MM.1S (cell line): ENCODE results near the gene LBR.

ENCODE experiments used
- DNase-seq: peaks from one replicate; pipeline ENCODE4 v3.0.0-alpha.2; 2015
- H2AFZ ChIP-seq: fragments of 300-600 bp; sonication (generic); 2 replicates; pipeline ENCODE4 v1.6.0; 2016; ENCODE audit warnings: antibody characterized with exemption, low read length
- H3F3A ChIP-seq: fragments of 300-600 bp; sonication (generic); 2 replicates; pipeline ENCODE4 v1.6.1; 2016; ENCODE audit warnings: mild to moderate bottlenecking, antibody characterized with exemption, low read length, moderate library complexity, mixed read lengths; ENCODE audit not compliant: insufficient read depth
- H3K27ac ChIP-seq: fragments of 300-600 bp; sonication (generic); 2 replicates; pipeline ENCODE4 v1.5.1; 2016; ENCODE audit warnings: mild to moderate bottlenecking, low read length
- H3K27me3 ChIP-seq: fragments of 300-600 bp; sonication (generic); replicated peaks from 2 replicates; pipeline ENCODE4 v1.6.0; 2016; ENCODE audit warnings: low read length; ENCODE audit not compliant: insufficient read depth
- H3K36me3 ChIP-seq: fragments of 300-600 bp; sonication (generic); replicated peaks from 2 replicates; pipeline ENCODE4 v1.6.1; 2016; ENCODE audit warnings: mild to moderate bottlenecking, low read length, mixed read lengths; ENCODE audit not compliant: insufficient read depth
- H3K4me1 ChIP-seq: fragments of 300-600 bp; sonication (generic); 2 replicates; pipeline ENCODE4 v1.6.1; 2016; ENCODE audit warnings: low read length, mixed read lengths
- H3K4me2 ChIP-seq: fragments of 300-600 bp; sonication (generic); 2 replicates; pipeline ENCODE4 v1.6.0; 2016; ENCODE audit warnings: low read depth, low read length
- H3K4me3 ChIP-seq: fragments of 300-600 bp; sonication (generic); 2 replicates; pipeline ENCODE4 v1.5.1; 2016; ENCODE audit warnings: low read length, mixed read lengths
- H3K79me2 ChIP-seq: fragments of 300-600 bp; sonication (generic); 2 replicates; pipeline ENCODE4 v1.6.1; 2016; ENCODE audit warnings: mixed run types, low read length, mixed read lengths
- H3K9ac ChIP-seq: fragments of 300-600 bp; sonication (generic); 2 replicates; pipeline ENCODE4 v1.6.1; 2016; ENCODE audit warnings: low read length, mixed read lengths
- H3K9me2 ChIP-seq: fragments of 300-600 bp; sonication (generic); replicated peaks from 2 replicates; pipeline ENCODE4 v1.6.1; 2016; ENCODE audit warnings: mild to moderate bottlenecking, low read length, mixed read lengths; ENCODE audit not compliant: insufficient read depth
- H3K9me3 ChIP-seq: fragments of 300-600 bp; sonication (generic); replicated peaks from 2 replicates; pipeline ENCODE4 v1.6.1; 2016; ENCODE audit warnings: mild to moderate bottlenecking, low read length, mixed read lengths; ENCODE audit not compliant: insufficient read depth
- H4K20me1 ChIP-seq: fragments of 300-600 bp; sonication (generic); 2 replicates; pipeline ENCODE4 v1.6.1; 2016; ENCODE audit warnings: mild to moderate bottlenecking, low read length, moderate library complexity, mixed read lengths; ENCODE audit not compliant: insufficient read depth
- EZH2 ChIP-seq: fragments of 300-600 bp; sonication (generic); optimal IDR thresholded peaks from 2 replicates; pipeline ENCODE3; 2017; ENCODE audit warnings: low read depth, mild to moderate bottlenecking, antibody characterized with exemption, low read length, mixed read lengths
- EZH2phosphoT487 ChIP-seq: fragments of 300-600 bp; sonication (generic); IDR thresholded peaks from 2 replicates; pipeline ENCODE4 v1.6.1; 2018; ENCODE audit warnings: antibody characterized with exemption, low read length
- TF ChIP-seq, protein P1 (sequence below): fragments of 300-600 bp; sonication (generic); IDR thresholded peaks from 2 replicates; pipeline ENCODE4 v1.5.1; 2016; ENCODE audit warnings: antibody characterized with exemption, low read length, mixed read lengths

LBR gene

DNA sequence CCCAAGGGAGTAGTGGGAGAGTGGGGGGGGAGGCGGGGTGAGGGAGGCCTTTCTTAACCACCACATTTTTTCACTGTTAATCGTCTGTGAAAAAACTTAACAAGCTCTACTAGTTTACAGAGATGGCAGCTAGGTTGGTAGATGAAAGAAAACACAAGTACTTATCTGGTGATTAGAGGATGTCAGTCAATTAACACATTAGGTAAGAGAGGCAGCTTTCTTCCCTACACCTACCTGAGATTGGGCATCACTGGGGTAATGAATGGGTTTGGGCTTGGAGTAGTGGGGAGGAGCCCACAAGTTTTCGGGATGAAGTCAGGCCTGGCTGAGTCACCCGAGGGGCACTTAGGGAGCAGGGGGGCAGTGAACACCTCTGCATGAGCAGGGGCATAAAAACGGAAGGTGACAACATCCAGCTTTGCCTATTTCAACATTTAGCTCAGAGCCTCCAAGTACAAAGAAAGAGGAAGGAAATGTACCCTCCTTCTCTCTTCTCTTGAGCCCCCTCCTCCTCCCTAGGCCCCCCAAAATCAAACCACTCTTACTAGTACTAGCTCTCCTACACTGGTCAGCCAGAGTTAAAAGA lies 2.5 kb downstream of the LBR start:
- Histone ChIP-seq H3K27me3 (no peaks in the 10 kb centered on the region), H3K4me3 (peak overlapping the region; percentile 98), H3K4me1 (peaks cover 27% of the 10 kb centered on the region), H3K4me2 (peak overlapping the region; percentile 83), H3K9me2 (no peaks in the 10 kb centered on the region), H3F3A (peaks cover 23% of the 10 kb centered on the region), H3K9ac (peak overlapping the region; percentile 88; the same call in 1 of the 2 replicates), H3K79me2 (peaks cover 76% of the 10 kb centered on the region), H2AFZ (no peak overlapping the region), H3K9me3 (no peaks in the 10 kb centered on the region), H3K27ac (no peak overlapping the region), H4K20me1 (peaks cover 40% of the 10 kb centered on the region), H3K36me3 (peaks cover 10% of the 10 kb centered on the region; the same call in 1 of the 2 replicates)
- TF ChIP-seq EZH2 (no peak), EZH2phosphoT487 (no peak)
- TF ChIP-seq, protein P1, sequence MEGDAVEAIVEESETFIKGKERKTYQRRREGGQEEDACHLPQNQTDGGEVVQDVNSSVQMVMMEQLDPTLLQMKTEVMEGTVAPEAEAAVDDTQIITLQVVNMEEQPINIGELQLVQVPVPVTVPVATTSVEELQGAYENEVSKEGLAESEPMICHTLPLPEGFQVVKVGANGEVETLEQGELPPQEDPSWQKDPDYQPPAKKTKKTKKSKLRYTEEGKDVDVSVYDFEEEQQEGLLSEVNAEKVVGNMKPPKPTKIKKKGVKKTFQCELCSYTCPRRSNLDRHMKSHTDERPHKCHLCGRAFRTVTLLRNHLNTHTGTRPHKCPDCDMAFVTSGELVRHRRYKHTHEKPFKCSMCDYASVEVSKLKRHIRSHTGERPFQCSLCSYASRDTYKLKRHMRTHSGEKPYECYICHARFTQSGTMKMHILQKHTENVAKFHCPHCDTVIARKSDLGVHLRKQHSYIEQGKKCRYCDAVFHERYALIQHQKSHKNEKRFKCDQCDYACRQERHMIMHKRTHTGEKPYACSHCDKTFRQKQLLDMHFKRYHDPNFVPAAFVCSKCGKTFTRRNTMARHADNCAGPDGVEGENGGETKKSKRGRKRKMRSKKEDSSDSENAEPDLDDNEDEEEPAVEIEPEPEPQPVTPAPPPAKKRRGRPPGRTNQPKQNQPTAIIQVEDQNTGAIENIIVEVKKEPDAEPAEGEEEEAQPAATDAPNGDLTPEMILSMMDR = no peak
- DNase-seq = no peak

DNA sequence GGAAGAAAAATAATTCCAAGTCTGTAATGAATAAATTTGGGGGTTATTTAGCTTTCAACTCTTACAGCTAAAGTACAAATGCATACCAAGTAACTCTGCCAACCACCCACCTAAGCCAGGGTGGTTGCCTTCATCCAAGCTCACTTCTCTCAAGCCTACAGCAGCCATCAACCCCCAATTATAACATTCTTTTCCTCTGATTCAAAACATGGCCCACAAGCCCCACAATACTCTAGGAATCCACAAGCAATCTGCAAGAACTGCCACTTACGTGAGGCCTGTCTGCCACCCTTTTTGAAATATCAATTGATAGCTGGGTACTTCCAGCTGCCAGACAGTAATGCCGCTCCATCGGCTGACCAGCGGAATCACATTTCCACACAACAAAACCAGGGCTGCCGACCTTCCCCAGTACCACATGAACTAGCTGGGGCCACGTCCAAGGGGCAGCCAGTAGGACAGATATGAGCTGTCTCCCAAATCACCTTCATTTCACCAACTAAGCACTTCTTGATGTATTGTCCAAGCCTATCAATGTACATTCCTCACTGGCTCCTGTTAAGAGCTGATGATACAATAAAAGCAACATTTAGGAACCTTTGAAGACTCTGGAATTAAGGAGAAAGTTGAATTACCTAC lies 3.2 kb downstream of the LBR start:
- H3K4me1 ChIP-seq = peaks cover 27% of the 10 kb centered on the region
- no peaks in the 10 kb centered on the region for H3K9me2 ChIP-seq
- H3F3A ChIP-seq = peaks cover 19% of the 10 kb centered on the region
- H3K27ac ChIP-seq = no peak overlapping the region
- H3K36me3 ChIP-seq = peaks cover 10% of the 10 kb centered on the region; the same call in 1 of the 2 replicates
- H2AFZ ChIP-seq = no peak overlapping the region
- no peaks in the 10 kb centered on the region for H3K9me3 ChIP-seq
- peaks cover 82% of the 10 kb centered on the region for H3K79me2 ChIP-seq
- H3K4me2 ChIP-seq = peak overlapping the region; percentile 83; the same call in 1 of the 2 replicates
- H3K4me3 ChIP-seq = no peak overlapping the region
- H4K20me1 ChIP-seq = peaks cover 40% of the 10 kb centered on the region
- no peaks in the 10 kb centered on the region for H3K27me3 ChIP-seq
- H3K9ac ChIP-seq = no peak overlapping the region
- DNase-seq = no peak
- TF ChIP-seq, protein P1 = no peak
- TF ChIP-seq EZH2 (no peak), EZH2phosphoT487 (no peak)

DNA sequence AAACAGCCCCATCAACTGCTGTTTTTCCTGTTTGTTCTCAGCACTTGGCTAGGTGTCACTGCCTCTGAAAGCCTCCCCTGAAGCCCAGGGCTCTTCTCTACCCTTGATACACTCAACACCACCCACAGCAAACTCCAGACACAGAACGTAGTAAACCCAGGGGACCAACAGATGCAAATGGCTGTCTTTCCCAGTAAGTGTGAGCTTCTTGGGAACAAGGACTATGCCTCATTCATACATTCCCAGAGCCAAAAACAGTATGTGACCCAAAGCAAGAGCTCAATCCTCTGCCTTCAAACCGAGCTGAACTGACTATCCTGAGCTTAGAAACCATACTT lies 4.4 kb downstream of the LBR start:
- H3K4me3 ChIP-seq = no peak overlapping the region
- peaks cover 40% of the 10 kb centered on the region for H4K20me1 ChIP-seq
- no peak overlapping the region for H3K27ac ChIP-seq
- no peak overlapping the region for H2AFZ ChIP-seq
- no peaks in the 10 kb centered on the region for H3K9me3 ChIP-seq
- no peak for TF ChIP-seq EZH2
- TF ChIP-seq, protein P1 = no peak
- no peak for TF ChIP-seq EZH2phosphoT487
- H3K36me3 ChIP-seq = peaks cover 22% of the 10 kb centered on the region
- no peak overlapping the region for H3K4me2 ChIP-seq
- H3K27me3 ChIP-seq = no peaks in the 10 kb centered on the region
- H3K79me2 ChIP-seq = peaks cover 94% of the 10 kb centered on the region
- no peak for DNase-seq
- no peak overlapping the region for H3K9ac ChIP-seq
- H3K4me1 ChIP-seq = peaks cover 23% of the 10 kb centered on the region
- H3K9me2 ChIP-seq = no peaks in the 10 kb centered on the region
- peaks cover 9% of the 10 kb centered on the region for H3F3A ChIP-seq
